ENCODE measurements around the gene AGPAT3. TPM values are rescaled to one million over a fixed set of nuclear protein-coding genes. Genes with fewer than 3 reads are reported as not detected.

AGPAT3 gene
- total RNA-seq, 1 donor from 2014 or later: 34.9 TPM

DNA sequence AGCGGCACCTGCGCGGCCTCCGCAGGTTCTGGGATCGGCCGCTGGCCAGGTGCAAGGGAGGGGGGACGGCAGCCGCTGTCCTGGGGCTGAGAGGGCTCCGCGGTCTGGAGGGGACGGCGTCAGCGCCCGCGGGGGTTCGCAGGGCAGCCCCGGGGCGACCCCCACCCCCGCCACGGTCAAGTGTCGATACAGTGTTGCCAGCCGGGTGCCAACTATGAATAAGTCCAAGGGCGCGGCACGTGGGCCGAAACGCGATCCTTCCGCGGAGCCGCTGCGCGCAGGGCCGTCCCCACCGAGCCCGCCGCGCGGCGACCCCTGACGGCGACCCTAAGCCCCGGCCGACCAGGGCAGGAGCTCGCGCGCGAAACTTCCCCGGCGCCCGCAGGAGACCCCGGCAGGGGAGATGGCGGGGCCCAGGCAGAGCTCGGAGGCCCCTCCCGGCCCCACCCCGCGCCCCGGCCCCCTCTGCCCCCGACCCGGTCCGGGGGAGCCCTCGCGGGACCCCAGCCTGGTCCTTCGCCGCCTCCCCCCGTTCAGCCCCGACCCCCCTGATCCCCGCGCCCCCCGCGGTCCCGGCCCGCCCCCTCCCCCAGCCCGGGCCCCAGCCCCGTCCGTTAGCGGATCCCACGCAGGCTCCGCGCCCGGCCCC, 586 bp upstream of the AGPAT3 start:
- DNase-seq: no peak

DNA sequence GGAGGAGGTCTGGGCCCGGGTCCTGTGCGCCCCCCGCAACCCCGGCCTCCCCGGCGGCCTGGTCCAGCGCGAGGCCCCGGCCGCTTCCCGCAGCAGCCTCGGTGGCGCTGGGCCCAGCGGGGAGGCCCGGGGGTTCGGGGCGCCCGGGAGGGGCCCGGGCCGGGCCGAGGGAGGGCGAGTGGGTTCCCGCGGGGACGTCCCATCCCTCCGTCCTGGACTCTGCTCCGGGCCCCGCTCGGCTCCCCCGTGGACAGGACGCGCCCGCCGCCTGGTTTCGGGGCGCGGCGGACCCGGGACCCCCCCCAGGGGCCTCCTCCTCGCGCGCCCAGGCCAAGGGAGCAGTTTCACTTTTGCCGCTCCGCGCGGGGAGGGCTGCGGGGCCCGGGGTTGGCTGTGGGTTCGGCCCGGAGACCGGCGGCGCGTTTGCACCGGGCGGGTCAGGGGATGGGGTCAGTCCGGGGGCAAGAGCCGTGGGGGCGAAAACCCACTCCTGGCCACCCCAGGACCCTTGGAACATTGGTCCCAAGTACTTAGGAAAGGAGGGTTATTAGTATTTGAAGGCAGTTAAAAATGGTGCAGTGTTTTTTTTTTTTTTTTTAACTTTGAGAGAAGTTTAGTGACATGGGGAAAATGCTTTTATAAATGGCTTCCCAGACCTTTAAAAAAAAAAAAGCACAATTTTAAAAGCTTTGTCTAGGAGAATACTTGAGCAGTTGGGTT, 677 bp downstream of the AGPAT3 start:
- no peak for DNase-seq

DNA sequence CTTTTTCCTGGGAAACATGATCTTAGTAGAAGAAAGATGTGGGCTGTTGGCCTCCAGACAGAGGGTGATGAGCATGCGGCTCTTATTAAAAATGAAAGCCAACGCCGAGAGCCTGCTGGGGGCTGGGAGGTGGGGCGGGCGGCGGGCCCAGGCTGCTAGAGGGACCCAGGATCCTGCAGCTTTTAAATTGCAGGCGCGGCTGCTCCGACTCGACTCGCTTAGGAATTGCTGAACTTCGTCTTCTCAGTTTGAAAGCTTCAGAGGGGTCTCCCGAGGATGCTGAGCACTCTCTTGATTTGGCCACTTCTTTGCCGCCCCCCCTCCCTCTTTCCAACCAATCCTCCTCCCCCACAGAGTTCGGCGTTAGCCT, 1.2 kb downstream of the AGPAT3 start:
- DNase-seq: peak; percentile 16

DNA sequence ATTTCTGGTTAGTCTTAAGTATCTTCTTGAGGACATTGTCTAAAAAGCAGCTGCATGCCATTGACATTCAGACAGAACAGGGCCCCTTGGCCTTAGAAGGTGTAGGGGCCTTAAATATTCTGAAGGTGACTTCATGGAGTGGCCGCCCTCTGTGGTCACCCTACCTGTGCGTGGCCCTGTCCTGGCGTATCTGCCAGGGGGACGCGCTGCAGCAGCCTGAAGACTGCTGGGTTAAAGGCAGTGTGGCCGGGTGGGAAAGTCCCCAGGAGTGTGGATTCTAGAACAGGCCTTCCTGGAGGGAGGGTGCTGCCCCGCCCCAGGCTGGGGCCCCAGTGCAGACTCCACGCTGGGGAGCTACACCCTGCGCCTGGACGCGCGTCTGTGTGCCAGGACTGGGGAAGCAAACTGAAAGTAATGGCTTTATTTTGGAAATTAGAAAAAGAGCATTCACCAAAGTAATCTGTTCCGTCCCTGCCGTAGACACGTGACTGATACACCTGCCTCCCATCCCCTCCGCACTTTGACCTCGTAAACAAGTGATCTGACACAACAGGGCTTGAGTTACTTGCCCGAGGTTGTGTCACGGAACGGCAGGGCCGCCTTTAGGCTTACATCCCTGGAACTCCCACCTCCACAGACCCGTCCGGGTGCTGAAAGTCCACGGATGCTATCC, 1.8 kb downstream of the AGPAT3 start:
- DNase-seq: no peak

DNA sequence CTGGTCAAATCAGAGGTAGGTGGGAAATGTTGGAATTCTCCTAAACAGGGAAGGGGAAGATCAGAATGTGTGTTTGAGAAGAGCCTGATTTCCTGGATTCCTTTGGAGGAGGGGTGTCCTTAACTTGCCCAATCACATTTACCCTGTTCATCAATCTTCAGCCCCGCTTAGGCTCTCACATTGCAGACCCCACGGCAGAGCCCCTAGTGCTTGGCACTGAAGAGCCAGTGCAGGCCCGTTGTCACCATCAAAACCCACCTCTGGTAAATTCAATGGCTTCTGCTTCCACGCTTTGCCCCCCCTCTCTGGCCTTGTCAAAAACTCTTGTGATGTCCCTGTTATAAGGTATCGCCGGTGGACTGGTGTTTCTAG, 2.3 kb downstream of the AGPAT3 start:
- no peak for DNase-seq

DNA sequence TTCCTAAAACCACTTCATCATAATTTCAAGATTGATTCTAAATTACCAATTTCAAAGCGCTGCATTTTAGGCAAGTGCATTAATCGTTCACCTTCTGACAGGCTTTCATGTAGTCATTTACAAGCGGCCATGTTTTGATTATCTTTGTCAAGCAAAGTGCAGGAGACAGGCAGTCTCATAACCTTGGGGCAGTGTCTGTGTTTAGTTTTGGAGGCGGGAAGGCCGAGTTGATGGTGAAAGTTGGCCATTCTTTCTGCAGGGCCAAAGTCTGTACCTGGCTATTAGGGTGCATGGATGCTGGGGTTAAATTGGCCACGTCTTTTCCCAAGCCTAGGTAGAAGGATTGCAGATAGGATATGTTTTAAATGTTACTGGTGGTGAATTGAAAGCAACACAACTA, 2.9 kb downstream of the AGPAT3 start:
- no peak for DNase-seq

DNA sequence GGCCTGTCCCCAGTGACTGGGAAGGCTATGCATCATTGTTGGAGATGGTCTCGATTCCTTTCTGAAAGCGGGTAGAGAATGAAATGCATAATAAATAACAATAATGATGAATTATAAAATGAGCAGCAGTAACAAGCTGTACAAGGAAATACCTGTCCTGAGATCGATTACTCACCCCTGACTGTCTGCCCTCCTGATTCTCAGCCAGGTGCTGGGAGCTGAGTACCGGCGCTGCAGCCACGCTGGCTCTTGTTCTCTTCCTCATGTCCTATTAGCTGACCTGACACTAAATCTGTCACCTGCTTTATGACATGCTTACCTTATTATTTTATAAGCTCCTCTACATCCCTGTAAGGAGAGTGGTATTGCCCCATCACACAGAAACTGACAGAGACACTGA, 3.4 kb downstream of the AGPAT3 start:
- no peak for DNase-seq

DNA sequence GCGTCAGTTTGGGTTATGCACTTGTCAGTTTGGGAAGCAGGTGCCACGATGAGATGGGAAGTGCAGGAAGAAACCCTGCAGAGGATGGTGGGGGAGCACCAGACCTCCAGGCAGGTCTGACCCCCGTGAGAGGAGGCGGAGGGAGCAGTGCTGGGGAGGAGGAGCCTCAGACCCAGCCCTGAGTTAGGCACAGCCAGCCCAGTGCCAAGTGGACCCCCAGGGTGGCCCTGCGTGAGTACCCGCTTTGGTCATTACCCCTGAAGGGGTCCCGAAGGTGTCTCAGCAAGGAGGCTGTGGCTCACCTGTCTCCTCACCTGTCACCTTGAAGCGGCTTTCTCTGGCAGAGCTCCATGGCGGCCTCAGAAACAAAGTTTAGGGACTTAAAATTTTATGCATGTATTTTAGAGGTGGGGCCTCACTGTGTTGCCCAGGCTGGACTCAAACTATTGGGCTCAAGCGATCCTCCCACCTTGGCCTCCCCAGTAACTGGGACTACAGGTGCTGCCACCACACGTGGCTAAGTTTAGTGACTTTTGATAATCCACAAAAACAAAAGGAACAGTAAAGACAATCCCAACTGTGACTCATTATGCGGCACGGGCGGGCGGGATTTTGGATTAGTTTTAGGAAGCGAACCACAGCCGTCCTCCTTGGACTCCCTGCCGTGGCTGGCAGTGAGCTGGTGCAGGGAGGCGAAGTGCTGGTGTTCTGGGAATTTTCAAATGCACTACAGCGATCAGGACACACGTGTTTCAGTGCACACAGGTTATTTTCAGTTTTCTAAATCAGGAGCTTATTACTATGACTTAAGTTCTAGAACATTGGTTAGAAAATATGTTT, 4.7 kb downstream of the AGPAT3 start:
- DNase-seq: peak; percentile 25

DNA sequence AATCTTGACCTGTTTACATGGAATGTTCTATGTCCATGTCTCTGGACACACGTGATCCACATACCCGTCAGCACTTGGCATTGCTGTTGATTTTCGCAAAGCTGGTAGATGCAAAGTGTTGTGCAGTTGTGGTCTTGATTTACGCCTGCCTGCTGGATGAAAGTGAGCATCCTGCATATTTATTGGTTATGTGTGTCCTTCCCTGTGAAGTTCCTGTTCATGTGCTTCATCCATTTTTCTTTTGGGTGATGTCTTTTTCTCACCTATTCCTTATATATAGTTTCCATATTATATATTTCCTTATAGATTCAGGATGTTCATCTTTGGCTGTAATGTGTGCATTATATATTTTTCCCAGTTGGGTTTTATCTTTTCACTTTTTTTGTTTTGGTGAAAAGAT, 6.5 kb downstream of the AGPAT3 start:
- DNase-seq: no peak

DNA sequence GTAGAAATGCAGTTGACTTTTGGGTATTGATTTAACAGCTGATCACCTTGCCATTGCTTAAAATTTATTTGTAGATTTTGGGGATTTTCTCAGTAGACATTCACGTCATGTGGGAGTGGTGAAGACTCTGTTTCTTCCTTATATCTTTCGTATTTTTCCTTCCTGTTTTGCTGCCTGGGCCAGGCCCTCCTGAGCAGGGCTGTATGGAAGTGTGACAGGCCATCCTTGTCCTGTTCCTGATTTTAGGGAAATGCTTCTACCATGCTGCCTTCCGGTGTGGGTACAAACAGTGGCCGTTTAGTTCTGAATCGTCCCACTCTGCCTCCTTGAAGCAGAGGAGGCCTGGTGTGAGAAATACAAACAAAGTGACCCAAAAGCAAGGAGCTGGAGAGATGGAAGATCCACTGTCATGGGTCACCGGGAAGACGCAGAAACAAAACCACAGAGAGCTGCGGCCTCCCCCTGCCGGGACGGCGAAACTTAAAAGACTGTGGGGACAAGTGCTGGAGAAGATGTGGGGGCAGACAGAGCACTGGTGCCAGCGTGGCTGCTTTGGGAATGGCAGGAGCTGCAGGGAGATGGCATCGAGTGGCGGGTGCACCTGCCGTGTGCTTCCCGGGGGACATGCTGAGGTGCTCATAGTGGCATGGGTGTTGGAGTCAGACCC, 7.6 kb downstream of the AGPAT3 start:
- no peak for DNase-seq

DNA sequence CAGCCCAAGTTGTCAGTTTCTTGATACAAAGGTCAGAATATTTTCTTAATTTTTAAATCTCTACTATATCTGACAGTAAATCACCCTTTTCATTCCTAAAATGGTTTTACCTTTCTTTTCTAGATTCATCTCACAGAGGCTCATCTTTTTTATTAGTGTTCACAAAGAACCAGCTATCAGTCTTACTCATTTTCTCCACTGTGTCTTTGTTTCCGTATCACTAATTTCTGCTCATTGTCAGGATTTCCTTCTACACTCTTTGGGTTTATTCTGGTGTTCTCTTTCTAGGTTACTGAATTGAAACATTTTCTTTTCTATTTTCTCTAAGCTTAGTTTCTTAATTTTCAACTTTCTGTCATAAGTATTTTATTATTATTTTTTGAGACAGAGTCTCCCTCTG, 8.7 kb downstream of the AGPAT3 start:
- no peak for DNase-seq

DNA sequence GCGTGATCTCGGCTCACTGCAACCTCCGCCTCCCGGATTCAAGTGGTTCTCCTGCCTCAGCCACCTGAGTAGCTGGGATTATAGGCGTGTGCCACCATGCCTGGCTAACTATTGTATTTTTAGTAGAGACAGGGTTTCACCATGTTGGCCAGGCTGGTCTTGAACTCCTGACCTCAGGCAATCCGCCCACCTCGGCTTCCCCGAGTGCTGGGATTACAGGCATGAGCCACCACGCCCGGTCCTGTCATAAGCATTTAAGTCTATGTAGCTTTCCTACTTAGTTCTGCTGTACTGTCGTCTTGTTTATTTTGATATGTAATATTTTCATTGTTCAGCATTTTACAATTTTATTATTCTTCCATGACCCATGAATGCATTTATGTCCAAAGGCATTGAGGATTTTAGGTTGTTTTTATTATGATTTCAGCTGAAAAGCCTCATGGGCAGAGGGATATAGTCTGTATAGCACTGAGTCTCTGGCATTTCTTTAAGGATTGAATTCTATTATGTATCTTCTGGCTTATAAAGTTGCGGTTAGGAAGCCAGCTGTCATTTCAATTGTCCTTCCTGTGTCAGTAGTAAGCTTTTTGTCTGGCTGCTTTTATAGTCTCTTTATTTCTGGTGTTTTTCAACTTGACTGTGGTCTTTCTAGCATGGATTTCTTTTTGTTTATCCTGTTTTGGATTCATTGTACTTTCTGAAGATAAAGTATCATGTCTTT, 9.2 kb downstream of the AGPAT3 start:
- DNase-seq: no peak

DNA sequence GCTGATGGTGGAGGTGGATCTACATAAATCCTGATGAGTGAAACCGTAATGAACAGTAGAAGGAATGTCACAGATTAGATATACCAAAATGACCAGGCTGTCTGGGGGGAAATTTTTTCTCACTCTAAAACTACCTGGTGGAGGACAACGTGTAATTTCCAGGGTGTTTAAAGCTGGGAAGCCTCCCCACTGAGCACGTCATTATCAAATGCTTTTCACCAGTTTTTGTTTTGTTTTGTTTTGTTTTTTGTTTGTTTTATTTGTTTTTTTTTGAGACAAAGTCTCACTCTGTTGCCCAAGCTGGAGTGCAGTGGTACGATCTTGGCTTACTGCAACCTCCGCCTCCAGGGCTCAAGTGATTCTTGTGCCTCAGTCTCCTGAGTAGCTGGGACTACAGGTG, 11.6 kb downstream of the AGPAT3 start:
- no peak for DNase-seq

DNA sequence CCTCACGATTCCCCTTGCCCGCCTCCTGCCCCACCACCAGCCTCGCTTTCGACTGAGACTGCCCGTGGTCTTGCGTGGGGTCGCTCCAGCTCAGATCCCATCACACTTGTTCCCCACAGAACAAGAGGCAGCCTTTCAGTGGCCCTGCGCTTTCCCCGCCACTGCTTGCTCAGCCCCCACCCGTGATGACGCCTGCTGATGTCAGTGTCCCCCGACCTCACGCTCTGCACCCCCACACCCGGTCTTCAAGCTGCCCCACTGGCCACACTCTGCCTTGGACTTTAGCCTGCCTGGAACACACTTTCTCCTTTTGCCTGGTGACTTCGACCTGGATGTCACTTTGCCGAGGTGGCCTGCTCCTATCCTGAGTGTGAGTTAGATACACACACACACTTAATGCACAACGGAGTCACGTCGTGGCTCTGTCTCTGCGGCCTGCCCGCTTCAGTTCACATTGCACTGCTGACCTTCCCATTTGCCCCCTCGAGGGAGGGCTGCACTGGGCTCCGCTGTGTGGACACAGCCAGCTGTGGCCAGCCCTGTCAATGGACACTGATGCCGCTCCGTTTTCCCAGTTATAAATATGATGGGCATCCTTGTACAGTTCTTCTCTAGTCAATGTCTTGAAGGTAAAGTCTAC, 13.0 kb downstream of the AGPAT3 start:
- no peak for DNase-seq

DNA sequence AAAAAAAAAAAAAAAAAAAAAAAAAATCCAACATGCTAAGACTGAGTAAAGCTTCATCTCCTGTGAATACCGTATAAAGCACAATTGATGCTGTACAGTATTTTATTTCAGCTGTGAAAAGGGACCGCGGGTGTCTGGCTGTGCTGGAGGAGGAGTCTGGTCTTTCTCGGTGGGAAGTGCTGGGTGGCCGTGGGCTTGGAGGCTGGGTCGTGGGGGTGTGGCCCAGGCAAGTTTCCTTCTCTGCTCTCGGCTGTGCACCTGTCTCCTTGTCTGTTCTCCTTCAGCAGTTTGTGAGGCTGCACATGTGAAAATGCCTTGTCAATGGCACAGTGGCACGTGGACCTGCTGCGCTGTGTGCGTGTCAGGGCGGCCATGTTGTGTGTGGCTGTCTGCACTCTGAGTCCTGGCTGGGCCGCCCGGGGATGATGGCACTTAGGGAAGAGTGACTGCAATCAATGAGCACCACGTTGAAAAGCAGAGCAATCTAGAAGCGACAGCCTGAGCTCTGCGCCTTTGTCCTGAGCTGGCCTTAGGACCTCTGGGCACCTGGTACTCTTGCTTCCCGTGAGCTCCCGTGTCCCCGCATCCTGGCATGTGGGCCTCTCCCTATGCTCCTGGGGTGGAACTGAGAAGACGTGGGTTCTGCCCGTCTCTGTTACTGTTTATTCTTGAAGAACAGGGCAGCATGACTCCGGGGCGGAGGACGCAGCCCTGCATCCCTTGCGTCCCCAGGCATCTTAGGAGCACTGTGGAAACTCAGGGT, 14.5 kb downstream of the AGPAT3 start:
- no peak for DNase-seq

DNA sequence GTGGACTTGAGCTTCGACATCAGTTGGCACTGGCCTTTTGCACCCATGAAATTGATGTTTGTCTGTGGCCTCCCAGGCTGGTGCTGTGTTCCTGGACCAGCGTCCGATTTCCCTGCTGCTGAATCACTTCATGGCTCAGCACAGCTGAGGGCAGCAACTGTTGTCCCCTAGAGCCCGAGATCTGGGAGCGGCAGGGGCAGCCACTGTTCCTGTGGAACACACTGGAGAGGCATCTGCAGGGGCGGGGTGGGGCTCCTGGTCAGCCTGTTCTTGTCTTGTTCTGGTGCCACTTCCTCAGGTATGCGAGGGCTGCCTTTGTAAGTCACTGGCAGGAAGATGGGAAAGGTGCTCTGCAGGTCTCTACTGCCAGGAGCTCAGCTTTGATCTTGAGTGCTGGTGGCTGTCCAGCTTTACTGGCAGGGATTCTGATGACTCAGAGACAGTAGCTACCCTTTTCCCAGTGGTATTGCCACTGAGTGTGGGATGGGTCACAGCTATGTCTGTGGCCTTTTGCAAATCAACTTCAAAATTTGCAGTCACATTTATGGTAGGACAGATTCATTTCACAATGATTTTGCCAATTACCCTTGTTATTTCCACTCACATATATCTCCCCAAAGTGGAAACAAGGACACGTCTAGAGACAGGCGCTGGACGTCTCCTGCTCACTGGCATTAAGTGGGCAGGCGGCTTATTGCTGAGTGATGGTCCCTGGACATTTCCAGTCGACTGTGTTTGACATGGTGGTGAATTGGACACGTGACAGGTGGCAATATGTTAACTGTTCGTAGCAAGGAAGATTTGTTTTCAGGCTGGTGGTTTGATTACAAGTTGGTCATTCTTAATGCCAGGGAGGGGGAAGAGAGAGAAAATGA, 15.3 kb downstream of the AGPAT3 start:
- DNase-seq: peak; percentile 36

DNA sequence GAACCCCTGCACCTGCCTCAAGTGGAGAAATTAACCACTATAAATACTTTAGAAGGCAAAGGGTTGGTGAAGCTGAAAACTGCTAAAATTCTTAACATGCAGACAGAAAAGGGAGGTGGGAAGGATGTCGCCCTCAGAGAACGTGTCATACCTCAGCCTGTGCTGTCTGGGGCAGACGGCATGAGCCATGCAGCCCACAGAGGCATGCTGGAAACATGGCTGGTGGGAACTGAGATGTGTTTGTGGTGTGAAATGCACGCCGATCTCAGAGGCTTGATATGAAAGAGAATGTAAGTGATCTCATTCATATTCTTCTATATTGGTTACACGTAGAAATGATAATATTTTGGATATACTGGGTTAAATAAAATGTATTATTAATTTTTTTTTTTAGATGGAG, 16.3 kb downstream of the AGPAT3 start:
- DNase-seq: no peak

DNA sequence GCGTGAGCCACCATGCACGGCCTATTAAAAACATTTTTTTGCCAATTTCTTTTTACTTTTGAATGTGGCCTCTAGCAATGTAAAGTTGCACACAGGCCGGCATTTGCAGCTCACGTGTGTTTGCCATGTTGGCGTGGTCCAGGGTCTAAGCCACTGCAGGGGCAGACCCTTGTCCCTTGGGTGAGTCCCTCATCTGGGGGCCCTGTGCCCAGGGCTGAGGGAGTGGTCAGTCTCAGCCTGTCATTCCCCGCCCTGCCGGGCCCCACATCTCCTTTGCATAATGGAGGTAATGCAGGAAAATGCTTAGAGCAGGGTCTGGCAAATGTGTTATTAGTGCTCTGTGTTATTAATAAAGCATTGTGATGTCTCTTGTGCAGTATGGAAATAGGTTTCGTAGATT, 16.9 kb downstream of the AGPAT3 start:
- no peak for DNase-seq

DNA sequence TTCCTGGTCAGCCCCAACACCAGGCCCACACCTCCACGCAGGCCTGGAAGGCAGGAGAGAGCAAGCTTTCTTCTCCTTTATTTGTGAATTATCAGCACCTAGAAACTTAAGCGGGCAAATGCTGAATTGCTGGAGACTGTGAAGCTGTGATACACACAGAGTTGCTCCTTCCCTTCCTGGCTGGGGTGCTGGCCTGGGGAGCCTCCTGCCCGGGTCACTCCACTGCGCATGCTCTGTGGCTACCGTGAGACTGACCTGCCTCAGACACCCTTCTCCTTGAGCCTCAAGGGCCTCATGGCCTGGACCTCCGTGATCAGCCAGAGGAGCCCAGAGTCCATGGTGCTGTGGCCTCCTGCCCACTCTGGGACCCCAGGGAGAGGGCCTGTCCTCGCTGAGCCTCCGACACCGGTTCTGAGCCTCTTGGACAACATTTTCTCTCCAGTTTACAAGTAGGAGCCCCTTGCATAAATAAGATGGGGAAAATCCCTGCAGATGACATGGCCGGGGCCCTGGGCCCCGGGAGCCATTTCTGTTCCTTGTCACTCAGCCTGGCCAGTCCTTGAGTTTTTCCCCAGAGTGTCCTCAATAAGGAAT, 18.0 kb downstream of the AGPAT3 start:
- no peak for DNase-seq

Measured in occipital lobe (tissue), 2 donors.